K562 (cell line): ENCODE results near the gene PLEKHN1. TPM values are rescaled to one million over a fixed set of nuclear protein-coding genes. Genes with fewer than 3 reads are reported as not detected.
A peak's percentile ranks its signal among the peaks of the same experiment; 100 is the strongest.

ENCODE experiments used
- ARID3B ChIP-seq: fragments of 250-450 bp; sonication (Bioruptor Pico); IDR thresholded peaks from 2 replicates; pipeline ENCODE4 v1.4.0; 2020; ENCODE audit warnings: borderline replicate concordance
- CEBPG ChIP-seq, 3 experiments: fragments of 200-800 bp in 1 of 3; sonication (Bioruptor generic) in 1 of 3; sonication (generic) in 1 of 3; formaldehyde crosslinking in 1 of 3; IDR thresholded peaks in 2 of 3; conservative IDR thresholded peaks in 1 of 3; 2 replicates each; pipeline versions ENCODE4 v1.6.1 to v1.8.0; 2016 to 2022; ENCODE audit warnings: missing compliant biosample characterization in 2 of 3, missing genetic modification characterization in 2 of 3, mild to moderate bottlenecking in 1 of 3, missing genetic modification reagents in 1 of 3
- MECOM ChIP-seq: fragments of 250-450 bp; sonication (Bioruptor Pico); IDR thresholded peaks from 2 replicates; pipeline ENCODE4 v1.8.0; 2022; ENCODE audit warnings: inconsistent platforms
- NKRF ChIP-seq: fragments of 450-650 bp; IDR thresholded peaks from 2 replicates; pipeline ENCODE4 v1.6.1; 2016; ENCODE audit warnings: borderline replicate concordance
- NONO ChIP-seq, 2 experiments: fragments of 200-400 bp in 1 of 2; fragments of 450-650 bp in 1 of 2; formaldehyde crosslinking in 1 of 2; IDR thresholded peaks; 2 replicates each; pipeline ENCODE4 v1.6.1; 2017; ENCODE audit warnings: low read depth in 2 of 2, mild to moderate bottlenecking in 2 of 2, moderate library complexity in 2 of 2, low read length in 1 of 2
- PHF8 ChIP-seq: fragments of 200-600 bp; sonication (generic); IDR thresholded peaks from 2 replicates; pipeline ENCODE4 v1.6.1; 2012; ENCODE audit warnings: mixed run types, mild to moderate bottlenecking, inconsistent platforms, low read length, moderate library complexity, borderline replicate concordance
- POLR2G ChIP-seq: fragments of 200-400 bp; formaldehyde crosslinking; IDR thresholded peaks from 2 replicates; pipeline ENCODE4 v1.6.1; 2017; ENCODE audit warnings: low read depth, mild to moderate bottlenecking, antibody characterized with exemption, low read length, moderate library complexity
- RBFOX2 ChIP-seq: fragments of 200-400 bp; formaldehyde crosslinking; IDR thresholded peaks from 2 replicates; pipeline ENCODE4 v1.6.1; 2017; ENCODE audit warnings: low read depth, mild to moderate bottlenecking, low read length, moderate library complexity
- RERE ChIP-seq: sonication (generic); formaldehyde crosslinking; IDR thresholded peaks from 2 replicates; pipeline ENCODE4 v1.8.0; 2023; ENCODE audit warnings: missing genetic modification reagents, mild to moderate bottlenecking, borderline replicate concordance
- UBTF ChIP-seq, 2 experiments: IDR thresholded peaks; 2 replicates each; pipeline ENCODE4 v1.6.1; 2012; ENCODE audit warnings: improper control_type of control experiment in 2 of 2, low read depth in 2 of 2, low read length in 2 of 2, borderline replicate concordance in 1 of 2
- ZHX1 ChIP-seq: fragments of 150-350 bp; conservative IDR thresholded peaks from 2 replicates; pipeline ENCODE4 v1.6.1; 2014; ENCODE audit warnings: low read length
- polyA plus RNA-seq, 8 experiments: library from polyadenylated mRNA; depleted of rRNA in 4 of 8; stranded (reverse) in 5 of 8; unstranded in 3 of 8; fragments of >200 nt; fragmentation: Nextera tagmentation in 2 of 8; fragmentation: Illumina TruSeq in 1 of 8; extraction: Ambion mirVana in 2 of 8; extraction: Trizol in 1 of 8; gene quantifications; 2 replicates each; pipeline versions ENCODE4 v1.2.1 to v1.2.3, GENCODE V29; 2011 to 2014; ENCODE audit warnings: inconsistent platforms in 1 of 8, missing spikeins in 1 of 8
- total RNA-seq, 7 experiments: library from RNA; depleted of rRNA in 6 of 7; stranded (reverse); fragments of >200 nt in 6 of 7; fragmentation: Illumina TruSeq in 2 of 7; extraction: Trizol in 2 of 7; gene quantifications; 2 replicates each; pipeline versions ENCODE4 v1.2.1 to v1.2.3, GENCODE V29; 2011 to 2021; ENCODE audit warnings: low replicate concordance in 1 of 7

Gene PLEKHN1
- total and polyA plus RNA-seq, 9 of the 15 experiments (the other 6 are each of a cell fraction or from before 2014, with no cell fraction given) = 0.07 to 1.5 (median 0.13) TPM; not detected in 2

GRCh38 chr1:1020000-1020404 lies 53.7 kb downstream of the PLEKHN1 start, which contains the start of gene AGRN (continued):
- TF ChIP-seq ZHX1 (no peak), RBFOX2 (peak; percentile 51), RERE (CRISPR knock-in tag) (no peak), UBTF (IDR thresholded peaks at IDR 0.05; ENCODE audit: borderline replicate concordance in 1 of 2, low read depth in 2 of 2, low read length in 2 of 2) (peak; percentile 41 to 68; a peak in 2 of 4 replicates), CEBPG (CRISPR knock-in tag; IDR thresholded peaks at IDR 0.05) (no peak), CEBPG (tag; conservative IDR thresholded peaks at IDR 0.05 in 1 of 2, IDR thresholded peaks at IDR 0.05 in 1 of 2) (no peak), NONO (IDR thresholded peaks at IDR 0.05; ENCODE audit: low read depth in 2 of 2, low read length in 1 of 2) (peak in 1 of 2 experiments; percentile 83; a peak in 2 of 4 replicates), PHF8 (peak; percentile 68; the same call in 1 of the 2 replicates), POLR2G (peak; percentile 80), NKRF (no peak), ARID3B (CRISPR knock-in tag) (no peak), MECOM (CRISPR knock-in tag) (no peak)
